ENCODE results near the gene MRPS27.

DNA sequence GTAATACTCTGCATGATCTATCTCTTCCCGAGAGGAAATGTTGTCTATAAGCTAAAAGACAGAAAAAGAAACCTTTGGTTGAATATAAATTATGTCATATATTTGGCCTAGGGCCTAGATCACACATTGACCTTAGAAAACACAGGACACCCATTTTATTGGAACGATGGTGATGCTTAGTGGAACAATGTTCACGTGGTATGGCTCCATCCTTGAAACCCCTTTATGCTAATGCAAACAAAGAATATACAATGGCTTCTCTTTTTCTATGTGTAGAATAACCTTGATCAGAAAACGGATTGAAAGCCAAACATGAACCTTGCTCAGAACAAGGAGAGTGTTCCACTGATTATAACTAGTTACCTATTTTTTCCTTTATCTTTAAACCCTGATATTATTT is 24.5 kb downstream of the MRPS27 start:
- TF ChIP-seq EP300 (IDR thresholded peaks at IDR 0.05; ENCODE audit: low read depth) (no peak), POLR2A (IDR thresholded peaks at IDR 0.05) (no peak), POLR2AphosphoS5 (IDR thresholded peaks at IDR 0.05) (no peak)
- TF ChIP-seq, protein P1, sequence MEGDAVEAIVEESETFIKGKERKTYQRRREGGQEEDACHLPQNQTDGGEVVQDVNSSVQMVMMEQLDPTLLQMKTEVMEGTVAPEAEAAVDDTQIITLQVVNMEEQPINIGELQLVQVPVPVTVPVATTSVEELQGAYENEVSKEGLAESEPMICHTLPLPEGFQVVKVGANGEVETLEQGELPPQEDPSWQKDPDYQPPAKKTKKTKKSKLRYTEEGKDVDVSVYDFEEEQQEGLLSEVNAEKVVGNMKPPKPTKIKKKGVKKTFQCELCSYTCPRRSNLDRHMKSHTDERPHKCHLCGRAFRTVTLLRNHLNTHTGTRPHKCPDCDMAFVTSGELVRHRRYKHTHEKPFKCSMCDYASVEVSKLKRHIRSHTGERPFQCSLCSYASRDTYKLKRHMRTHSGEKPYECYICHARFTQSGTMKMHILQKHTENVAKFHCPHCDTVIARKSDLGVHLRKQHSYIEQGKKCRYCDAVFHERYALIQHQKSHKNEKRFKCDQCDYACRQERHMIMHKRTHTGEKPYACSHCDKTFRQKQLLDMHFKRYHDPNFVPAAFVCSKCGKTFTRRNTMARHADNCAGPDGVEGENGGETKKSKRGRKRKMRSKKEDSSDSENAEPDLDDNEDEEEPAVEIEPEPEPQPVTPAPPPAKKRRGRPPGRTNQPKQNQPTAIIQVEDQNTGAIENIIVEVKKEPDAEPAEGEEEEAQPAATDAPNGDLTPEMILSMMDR (IDR thresholded peaks at IDR 0.05): no peak

Measured in transverse colon (tissue), 4 donors.